GM20000 (cell line): ENCODE results near the gene PABPC3.

Experiments
- DNase-seq: peaks from one replicate; pipeline ENCODE4 v3.0.0; 2012; ENCODE audit warnings: low spot score
- CTCF ChIP-seq: IDR thresholded peaks from 2 replicates; pipeline ENCODE4 v1.5.1; 2012; ENCODE audit warnings: mild to moderate bottlenecking, control low read depth; ENCODE audit errors: extremely low read depth, missing control alignments

PABPC3 gene

GRCh38 chr13:25111585-25111956 lies 15.6 kb downstream of the PABPC3 start:
- TF ChIP-seq CTCF = no peak
- no peak for DNase-seq

- no peak for DNase-seq
- TF ChIP-seq CTCF = no peak
Observed at GRCh38 chr13:25112695-25113255, 16.8 kb downstream of the PABPC3 start.

GRCh38 chr13:25114220-25114619 lies 18.3 kb downstream of the PABPC3 start:
- TF ChIP-seq CTCF = peak; percentile 78
- peak; percentile 76 for DNase-seq

GRCh38 chr13:25116044-25116443 lies 20.1 kb downstream of the PABPC3 start:
- DNase-seq = no peak
- TF ChIP-seq CTCF = no peak

GRCh38 chr13:25117312-25117711 lies 21.4 kb downstream of the PABPC3 start:
- DNase-seq = no peak
- TF ChIP-seq CTCF = no peak

DNA sequence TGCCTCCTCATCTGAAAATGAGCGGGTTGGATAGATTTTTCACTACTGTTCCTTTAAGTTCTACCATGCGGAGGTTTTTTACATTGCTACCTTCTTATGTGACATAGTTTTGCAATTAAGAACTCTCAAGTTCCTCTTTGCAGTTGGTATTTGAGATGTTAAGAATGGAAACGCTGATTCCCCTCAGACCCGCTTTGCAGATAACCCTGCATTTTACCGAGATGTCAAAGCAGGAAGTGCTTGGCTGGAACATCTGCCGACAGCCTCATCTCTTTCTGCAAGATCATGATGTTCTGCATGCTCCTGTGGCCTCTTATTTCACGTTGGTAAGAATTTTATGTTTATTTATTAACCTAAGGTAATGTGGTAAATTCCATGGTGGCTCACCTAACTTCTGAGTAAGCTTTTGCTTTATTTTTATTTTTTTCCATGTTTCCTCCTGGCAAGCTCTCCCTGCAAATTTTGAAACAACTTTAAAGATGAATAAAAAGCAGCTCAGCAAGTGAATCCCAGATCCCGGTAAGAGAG lies 22.5 kb downstream of the PABPC3 start:
- TF ChIP-seq CTCF = no peak
- no peak for DNase-seq

DNA sequence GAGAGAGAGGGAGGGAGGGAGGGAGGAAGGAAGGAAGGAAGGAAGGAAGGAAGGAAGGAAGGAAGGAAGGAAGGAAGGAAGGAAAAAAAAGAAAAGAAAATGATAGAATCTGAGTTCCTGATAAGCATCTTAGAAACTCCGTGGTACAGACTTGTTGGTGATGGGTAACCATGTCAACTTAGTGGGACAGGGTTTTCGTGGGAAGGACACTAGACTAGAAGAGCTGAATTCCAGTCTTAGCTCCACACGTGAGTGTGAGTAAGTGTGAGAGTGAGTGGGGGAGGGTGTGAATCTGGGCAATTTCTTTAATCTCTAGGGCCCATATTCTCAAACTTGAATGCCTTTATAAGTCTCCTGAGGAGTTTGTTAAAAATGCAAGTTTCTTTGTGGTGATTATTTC lies 35.0 kb downstream of the PABPC3 start:
- no peak for DNase-seq
- TF ChIP-seq CTCF = no peak
